ENCODE measurements around the gene PACRG.

- TF ChIP-seq, protein P1, sequence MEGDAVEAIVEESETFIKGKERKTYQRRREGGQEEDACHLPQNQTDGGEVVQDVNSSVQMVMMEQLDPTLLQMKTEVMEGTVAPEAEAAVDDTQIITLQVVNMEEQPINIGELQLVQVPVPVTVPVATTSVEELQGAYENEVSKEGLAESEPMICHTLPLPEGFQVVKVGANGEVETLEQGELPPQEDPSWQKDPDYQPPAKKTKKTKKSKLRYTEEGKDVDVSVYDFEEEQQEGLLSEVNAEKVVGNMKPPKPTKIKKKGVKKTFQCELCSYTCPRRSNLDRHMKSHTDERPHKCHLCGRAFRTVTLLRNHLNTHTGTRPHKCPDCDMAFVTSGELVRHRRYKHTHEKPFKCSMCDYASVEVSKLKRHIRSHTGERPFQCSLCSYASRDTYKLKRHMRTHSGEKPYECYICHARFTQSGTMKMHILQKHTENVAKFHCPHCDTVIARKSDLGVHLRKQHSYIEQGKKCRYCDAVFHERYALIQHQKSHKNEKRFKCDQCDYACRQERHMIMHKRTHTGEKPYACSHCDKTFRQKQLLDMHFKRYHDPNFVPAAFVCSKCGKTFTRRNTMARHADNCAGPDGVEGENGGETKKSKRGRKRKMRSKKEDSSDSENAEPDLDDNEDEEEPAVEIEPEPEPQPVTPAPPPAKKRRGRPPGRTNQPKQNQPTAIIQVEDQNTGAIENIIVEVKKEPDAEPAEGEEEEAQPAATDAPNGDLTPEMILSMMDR (IDR thresholded peaks at IDR 0.05 in 4 of 5, conservative IDR thresholded peaks at IDR 0.05 in 1 of 5) = no peak
- no peak for TF ChIP-seq POLR2A (IDR thresholded peaks at IDR 0.05)
These were observed 43.2 kb downstream of the PACRG start for GRCh38 chr6:162770955-162771354.

Data from gastrocnemius medialis (tissue), 4 donors.